K562 (cell line): ENCODE results near the gene TIMM17A.
"Not testable (repeated sequence)": the region's sequence is repeated elsewhere in the genome, so short reads cannot be mapped to it uniquely, and the experiment has no call there.

Experiments
- BHLHE40 ChIP-seq: IDR thresholded peaks from 2 replicates; pipeline ENCODE4 v1.6.1; 2011; ENCODE audit warnings: low read length, improper control_type of control experiment
- BRD9 ChIP-seq: fragments of 450-650 bp; IDR thresholded peaks from 2 replicates; pipeline ENCODE4 v1.6.1; 2018; ENCODE audit warnings: low read depth; ENCODE audit not compliant: partially characterized antibody
- CTCF ChIP-seq, 3 experiments: IDR thresholded peaks in 2 of 3; conservative IDR thresholded peaks in 1 of 3; 2 replicates each; pipeline ENCODE4 v1.5.1; 2011 to 2012; ENCODE audit warnings: low read length in 3 of 3, mild to moderate bottlenecking in 3 of 3, control low read depth in 2 of 3, improper control_type of control experiment in 1 of 3, inconsistent platforms in 1 of 3, low read depth in 1 of 3, mixed read lengths in 1 of 3, moderate library complexity in 1 of 3; ENCODE audit not compliant: insufficient read depth in 2 of 3
- E2F6 ChIP-seq, 2 experiments: IDR thresholded peaks; 2 replicates each; pipeline ENCODE4 v1.6.1; 2011; ENCODE audit warnings: borderline replicate concordance in 1 of 2, control low read depth in 1 of 2, low read depth in 1 of 2, low read length in 1 of 2, mild to moderate bottlenecking in 1 of 2, mixed read lengths in 1 of 2, moderate library complexity in 1 of 2; ENCODE audit not compliant: insufficient read depth in 1 of 2, insufficient read length in 1 of 2, poor library complexity in 1 of 2, severe bottlenecking in 1 of 2; ENCODE audit errors: extremely low read depth in 1 of 2
- ELK1 ChIP-seq: sonication (generic); formaldehyde crosslinking; IDR thresholded peaks from 2 replicates; pipeline ENCODE4 v1.8.1; 2022; ENCODE audit warnings: missing genetic modification reagents
- JUNB ChIP-seq: fragments of 450-650 bp; formaldehyde crosslinking; conservative IDR thresholded peaks from 2 replicates; pipeline ENCODE4 v1.4.0; 2020; ENCODE audit warnings: mild to moderate bottlenecking
- MLX ChIP-seq, 2 experiments: fragments of 450-650 bp in 1 of 2; sonication (generic) in 1 of 2; formaldehyde crosslinking; conservative IDR thresholded peaks; 2 replicates each; pipeline versions ENCODE4 v1.4.0 to v1.8.1; 2020 to 2022; ENCODE audit warnings: mild to moderate bottlenecking in 1 of 2, missing genetic modification reagents in 1 of 2
- PYGO2 ChIP-seq: fragments of 450-650 bp; IDR thresholded peaks from 2 replicates; pipeline ENCODE4 v1.6.1; 2016; ENCODE audit warnings: mild to moderate bottlenecking, missing genetic modification characterization, moderate library complexity, missing compliant biosample characterization
- YY1 ChIP-seq, 3 experiments: IDR thresholded peaks; 2 replicates each; pipeline ENCODE4 v1.6.1; 2011; ENCODE audit warnings: low read length in 2 of 3, mild to moderate bottlenecking in 2 of 3, moderate library complexity in 2 of 3, borderline replicate concordance in 1 of 3, control low read depth in 1 of 3, low read depth in 1 of 3; ENCODE audit not compliant: insufficient read depth in 3 of 3, insufficient replicate concordance in 2 of 3, control insufficient read depth in 1 of 3, insufficient read length in 1 of 3; ENCODE audit errors: extremely low read depth in 1 of 3
- ZBTB17 ChIP-seq: fragments of 450-650 bp; formaldehyde crosslinking; IDR thresholded peaks from 2 replicates; pipeline ENCODE4 v1.4.0; 2020; ENCODE audit warnings: mild to moderate bottlenecking
- ZNF124 ChIP-seq: sonication (generic); formaldehyde crosslinking; IDR thresholded peaks from 2 replicates; pipeline ENCODE4 v1.8.1; 2022; ENCODE audit warnings: missing genetic modification reagents
- ZNF274 ChIP-seq: IDR thresholded peaks from 2 replicates; pipeline ENCODE4 v1.6.1; 2011; ENCODE audit warnings: low read depth, mild to moderate bottlenecking, low read length, moderate library complexity, borderline replicate concordance

GRCh38 chr1:201962382-201962781 lies 7.1 kb downstream of the TIMM17A start:
- not testable (repeated sequence) for TF ChIP-seq JUNB; E2F6 (IDR thresholded peaks at IDR 0.05; ENCODE audit: borderline replicate concordance in 1 of 2, extremely low read depth in 1 of 2, insufficient read depth in 1 of 2, insufficient read length in 1 of 2, low read depth in 1 of 2, low read length in 1 of 2, poor library complexity in 1 of 2, severe bottlenecking in 1 of 2); BRD9; ZNF274; BHLHE40; PYGO2 (tag); ZBTB17 (CRISPR knock-in tag); CTCF (IDR thresholded peaks at IDR 0.05 in 2 of 3, conservative IDR thresholded peaks at IDR 0.05 in 1 of 3; ENCODE audit: insufficient read depth in 2 of 3, low read depth in 1 of 3, low read length in 3 of 3); MLX (CRISPR knock-in tag; conservative IDR thresholded peaks at IDR 0.05); ZNF124 (CRISPR knock-in tag); ELK1 (CRISPR knock-in tag); YY1 (IDR thresholded peaks at IDR 0.05; ENCODE audit: borderline replicate concordance in 1 of 3, control insufficient read depth in 1 of 3, extremely low read depth in 1 of 3, insufficient read depth in 3 of 3, insufficient read length in 1 of 3, insufficient replicate concordance in 2 of 3, low read depth in 1 of 3, low read length in 2 of 3)
